Activated naive CD8-positive, alpha-beta T cell treated with anti-CD3 and anti-CD28 coated beads, Interleukin-2, amount 50 U/mL, for 24 hours (primary cell): ENCODE results near the gene SEMA6A.

Source experiments
- ATAC-seq: fragments of 150-1000 bp; cut with Tn5 transposase; one replicate; pipeline ENCODE4 v1.10.0; 2021
- DNase-seq: peaks from one replicate; pipeline ENCODE4 v3.0.0; 2021
- H3K27ac Mint-ChIP-seq: one replicate; pipeline ENCODE4 v1.8.0; 2021; ENCODE audit warnings: mild to moderate bottlenecking, mixed read lengths
- H3K27me3 Mint-ChIP-seq: one replicate; pipeline ENCODE4 v1.8.0; 2021; ENCODE audit warnings: mixed read lengths
- H3K36me3 Mint-ChIP-seq: one replicate; pipeline ENCODE4 v1.8.0; 2021; ENCODE audit warnings: low read depth, mixed read lengths
- H3K4me1 Mint-ChIP-seq: one replicate; pipeline ENCODE4 v1.8.0; 2021; ENCODE audit warnings: mixed read lengths
- H3K4me3 Mint-ChIP-seq: one replicate; pipeline ENCODE4 v1.8.0; 2021; ENCODE audit warnings: mild to moderate bottlenecking, moderate library complexity, mixed read lengths
- H3K9me3 Mint-ChIP-seq: one replicate; pipeline ENCODE4 v1.8.0; 2021; ENCODE audit warnings: mixed read lengths

SEMA6A gene

GRCh38 chr5:116574367-116575325 is at the start of gene SEMA6A:
Gene SEMA6A (minus strand): TSS chr5:116574823. CDS start chr5:116504944, 69,879 bp downstream.
- Mint-ChIP-seq H3K27me3 (peaks cover 73% of the 10 kb centered on the region), H3K9me3 (no peaks in the 10 kb centered on the region), H3K4me3 (peak within 1 kb of the TSS; percentile 75), H3K4me1 (peaks cover 29% of the 10 kb centered on the region), H3K36me3 (no peaks in the 10 kb centered on the region), H3K27ac (peak within 1 kb of the TSS; percentile 14)
- DNase-seq (peak; percentile 75), ATAC-seq (peak; percentile 82)

- no peak overlapping the region for H3K27ac Mint-ChIP-seq
- no peaks in the 10 kb centered on the region for H3K4me1 Mint-ChIP-seq
- H3K27me3 Mint-ChIP-seq: peaks cover 4% of the 10 kb centered on the region
- H3K9me3 Mint-ChIP-seq: no peaks in the 10 kb centered on the region
- no peak overlapping the region for H3K4me3 Mint-ChIP-seq
- no peaks in the 10 kb centered on the region for H3K36me3 Mint-ChIP-seq
- ATAC-seq: no peak
- DNase-seq: no peak
These were observed 47.9 kb upstream of the SEMA6A start for GRCh38 chr5:116622375-116623050.

GRCh38 chr5:116621599-116621998 is 47.0 kb upstream of the SEMA6A start:
- ATAC-seq (no peak), DNase-seq (no peak)
- no peak overlapping the region for H3K4me3 Mint-ChIP-seq
- no peaks in the 10 kb centered on the region for H3K36me3 Mint-ChIP-seq
- H3K4me1 Mint-ChIP-seq: no peaks in the 10 kb centered on the region
- no peaks in the 10 kb centered on the region for H3K9me3 Mint-ChIP-seq
- peaks cover 4% of the 10 kb centered on the region for H3K27me3 Mint-ChIP-seq
- H3K27ac Mint-ChIP-seq: no peak overlapping the region

- DNase-seq (no peak), ATAC-seq (no peak)
- Mint-ChIP-seq H3K27ac (no peak overlapping the region), H3K4me1 (no peaks in the 10 kb centered on the region), H3K27me3 (peaks cover 6% of the 10 kb centered on the region), H3K4me3 (no peak overlapping the region), H3K36me3 (no peaks in the 10 kb centered on the region), H3K9me3 (no peaks in the 10 kb centered on the region)
These were observed 42.3 kb upstream of the SEMA6A start for GRCh38 chr5:116616876-116617275.

GRCh38 chr5:116614603-116614920 is 39.9 kb upstream of the SEMA6A start:
- H3K4me3 Mint-ChIP-seq: no peak overlapping the region
- H3K27ac Mint-ChIP-seq: no peak overlapping the region
- H3K4me1 Mint-ChIP-seq: no peaks in the 10 kb centered on the region
- no peak for ATAC-seq
- no peaks in the 10 kb centered on the region for H3K36me3 Mint-ChIP-seq
- H3K27me3 Mint-ChIP-seq: peaks cover 3% of the 10 kb centered on the region
- no peak for DNase-seq
- H3K9me3 Mint-ChIP-seq: no peaks in the 10 kb centered on the region

- Mint-ChIP-seq H3K9me3 (no peaks in the 10 kb centered on the region), H3K4me1 (no peaks in the 10 kb centered on the region), H3K36me3 (no peaks in the 10 kb centered on the region), H3K27me3 (peaks cover 3% of the 10 kb centered on the region), H3K27ac (no peak overlapping the region), H3K4me3 (no peak overlapping the region)
- no peak for DNase-seq
- no peak for ATAC-seq
These were observed 38.8 kb upstream of the SEMA6A start for GRCh38 chr5:116613445-116613844.

GRCh38 chr5:116612431-116612830 is 37.8 kb upstream of the SEMA6A start:
- H3K9me3 Mint-ChIP-seq: no peaks in the 10 kb centered on the region
- no peaks in the 10 kb centered on the region for H3K4me1 Mint-ChIP-seq
- H3K27ac Mint-ChIP-seq: no peak overlapping the region
- ATAC-seq: no peak
- DNase-seq: no peak
- H3K27me3 Mint-ChIP-seq: peaks cover 3% of the 10 kb centered on the region
- no peak overlapping the region for H3K4me3 Mint-ChIP-seq
- no peaks in the 10 kb centered on the region for H3K36me3 Mint-ChIP-seq

- H3K27me3 Mint-ChIP-seq: peaks cover 8% of the 10 kb centered on the region
- H3K4me3 Mint-ChIP-seq: no peak overlapping the region
- H3K36me3 Mint-ChIP-seq: no peaks in the 10 kb centered on the region
- DNase-seq: no peak
- no peak for ATAC-seq
- no peak overlapping the region for H3K27ac Mint-ChIP-seq
- H3K9me3 Mint-ChIP-seq: no peaks in the 10 kb centered on the region
- H3K4me1 Mint-ChIP-seq: no peaks in the 10 kb centered on the region
These were observed 30.9 kb upstream of the SEMA6A start for GRCh38 chr5:116605310-116606070.

- Mint-ChIP-seq H3K27me3 (peaks cover 8% of the 10 kb centered on the region), H3K4me3 (no peak overlapping the region), H3K27ac (no peak overlapping the region), H3K36me3 (no peaks in the 10 kb centered on the region), H3K4me1 (no peaks in the 10 kb centered on the region), H3K9me3 (no peaks in the 10 kb centered on the region)
- ATAC-seq: no peak
- DNase-seq: no peak
These were observed 30.2 kb upstream of the SEMA6A start for GRCh38 chr5:116604805-116605204.

- Mint-ChIP-seq H3K36me3 (no peaks in the 10 kb centered on the region), H3K9me3 (no peaks in the 10 kb centered on the region), H3K4me3 (no peak overlapping the region), H3K27me3 (peaks cover 6% of the 10 kb centered on the region), H3K27ac (no peak overlapping the region), H3K4me1 (no peaks in the 10 kb centered on the region)
- ATAC-seq (no peak), DNase-seq (no peak)
These were observed 26.3 kb upstream of the SEMA6A start for GRCh38 chr5:116600876-116601275.

GRCh38 chr5:116598911-116599310 is 24.3 kb upstream of the SEMA6A start:
- H3K4me1 Mint-ChIP-seq: no peaks in the 10 kb centered on the region
- no peaks in the 10 kb centered on the region for H3K36me3 Mint-ChIP-seq
- no peak for DNase-seq
- H3K27ac Mint-ChIP-seq: no peak overlapping the region
- no peak overlapping the region for H3K4me3 Mint-ChIP-seq
- no peak for ATAC-seq
- peaks cover 3% of the 10 kb centered on the region for H3K27me3 Mint-ChIP-seq
- no peaks in the 10 kb centered on the region for H3K9me3 Mint-ChIP-seq

GRCh38 chr5:116595498-116595897 is 20.9 kb upstream of the SEMA6A start:
- H3K27ac Mint-ChIP-seq: no peak overlapping the region
- H3K4me3 Mint-ChIP-seq: no peak overlapping the region
- H3K4me1 Mint-ChIP-seq: no peaks in the 10 kb centered on the region
- ATAC-seq: no peak
- H3K27me3 Mint-ChIP-seq: peaks cover 2% of the 10 kb centered on the region
- no peaks in the 10 kb centered on the region for H3K36me3 Mint-ChIP-seq
- H3K9me3 Mint-ChIP-seq: no peaks in the 10 kb centered on the region
- DNase-seq: no peak

GRCh38 chr5:116593340-116593739 is 18.7 kb upstream of the SEMA6A start:
- Mint-ChIP-seq H3K4me1 (no peaks in the 10 kb centered on the region), H3K36me3 (no peaks in the 10 kb centered on the region), H3K27me3 (peaks cover 2% of the 10 kb centered on the region), H3K4me3 (no peak overlapping the region), H3K9me3 (no peaks in the 10 kb centered on the region), H3K27ac (no peak overlapping the region)
- ATAC-seq (no peak), DNase-seq (no peak)

- Mint-ChIP-seq H3K27ac (no peak overlapping the region), H3K4me1 (peaks cover 3% of the 10 kb centered on the region), H3K4me3 (no peak overlapping the region)
These were observed 10.6 kb upstream of the SEMA6A start for GRCh38 chr5:116585227-116585626.

GRCh38 chr5:116583862-116584222 is 9.2 kb upstream of the SEMA6A start:
- Mint-ChIP-seq H3K4me3 (no peak overlapping the region), H3K36me3 (no peaks in the 10 kb centered on the region), H3K9me3 (no peaks in the 10 kb centered on the region), H3K4me1 (peaks cover 3% of the 10 kb centered on the region), H3K27me3 (peaks cover 52% of the 10 kb centered on the region), H3K27ac (no peak overlapping the region)
- ATAC-seq (no peak), DNase-seq (no peak)

More at GRCh38 chr5:116585227-116585626, 10.6 kb upstream of the SEMA6A start:
- ATAC-seq (no peak), DNase-seq (no peak)
- H3K9me3 Mint-ChIP-seq: no peaks in the 10 kb centered on the region
- H3K27me3 Mint-ChIP-seq: peaks cover 42% of the 10 kb centered on the region
- H3K36me3 Mint-ChIP-seq: no peaks in the 10 kb centered on the region
